ENCODE data around the gene SEMA6A. TPM values are rescaled to one million over a fixed set of nuclear protein-coding genes. Genes with fewer than 3 reads are reported as not detected.

The SEMA6A gene
- total and polyA plus RNA-seq, 2 of the 13 experiments (the other 11 are each of a cell fraction or from before 2014, with no cell fraction given) = 5.1 to 6.5 TPM

DNA sequence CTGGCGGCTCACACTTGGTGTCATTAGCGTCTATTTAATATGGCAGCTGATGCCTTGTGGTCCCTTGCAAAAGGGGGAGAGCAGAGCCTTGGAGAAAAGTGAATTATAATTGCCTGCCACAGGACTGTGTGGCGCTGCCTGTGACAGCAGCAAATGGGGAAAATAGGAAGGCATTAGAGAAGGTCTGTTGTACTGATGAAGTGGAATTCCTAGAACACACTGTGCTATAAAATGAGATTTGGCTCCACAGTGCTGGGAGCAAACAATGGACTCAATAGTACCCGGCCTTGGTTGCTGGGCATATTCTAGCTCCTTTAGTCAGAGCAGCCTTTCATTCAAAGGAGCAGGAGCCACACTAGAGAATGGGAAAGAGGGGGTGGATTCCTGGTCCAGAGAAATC, 21.3 kb downstream of the SEMA6A start:
- H3K27me3 ChIP-seq (ENCODE audit: control insufficient read depth in 1 of 2, insufficient read depth in 2 of 2, low read length in 2 of 2) = no peaks in the 10 kb centered on the region
- TF ChIP-seq RBAK (CRISPR knock-in tag; IDR thresholded peaks at IDR 0.05) (no peak), MAZ (IDR thresholded peaks at IDR 0.05; ENCODE audit: borderline replicate concordance, low read depth, low read length) (no peak), MAZ (CRISPR knock-in tag; IDR thresholded peaks at IDR 0.05; ENCODE audit: low read depth) (no peak), NR2C2 (CRISPR knock-in tag; IDR thresholded peaks at IDR 0.05; ENCODE audit: borderline replicate concordance) (no peak), ZNF569 (CRISPR knock-in tag; IDR thresholded peaks at IDR 0.05; ENCODE audit: borderline replicate concordance) (no peak), DMAP1 (CRISPR knock-in tag; IDR thresholded peaks at IDR 0.05) (no peak), ISL2 (CRISPR knock-in tag; IDR thresholded peaks at IDR 0.05) (no peak), THAP11 (CRISPR knock-in tag; IDR thresholded peaks at IDR 0.05) (no peak), NFE2L2 (IDR thresholded peaks at IDR 0.05; ENCODE audit: low read length) (no peak), ZNF101 (CRISPR knock-in tag; IDR thresholded peaks at IDR 0.05; ENCODE audit: borderline replicate concordance, low read depth) (no peak), ZNF7 (CRISPR knock-in tag; IDR thresholded peaks at IDR 0.05) (no peak), ZNF619 (CRISPR knock-in tag; IDR thresholded peaks at IDR 0.05) (no peak), SKI (IDR thresholded peaks at IDR 0.05; ENCODE audit: partially characterized antibody) (no peak)
- TF ChIP-seq, protein P1, sequence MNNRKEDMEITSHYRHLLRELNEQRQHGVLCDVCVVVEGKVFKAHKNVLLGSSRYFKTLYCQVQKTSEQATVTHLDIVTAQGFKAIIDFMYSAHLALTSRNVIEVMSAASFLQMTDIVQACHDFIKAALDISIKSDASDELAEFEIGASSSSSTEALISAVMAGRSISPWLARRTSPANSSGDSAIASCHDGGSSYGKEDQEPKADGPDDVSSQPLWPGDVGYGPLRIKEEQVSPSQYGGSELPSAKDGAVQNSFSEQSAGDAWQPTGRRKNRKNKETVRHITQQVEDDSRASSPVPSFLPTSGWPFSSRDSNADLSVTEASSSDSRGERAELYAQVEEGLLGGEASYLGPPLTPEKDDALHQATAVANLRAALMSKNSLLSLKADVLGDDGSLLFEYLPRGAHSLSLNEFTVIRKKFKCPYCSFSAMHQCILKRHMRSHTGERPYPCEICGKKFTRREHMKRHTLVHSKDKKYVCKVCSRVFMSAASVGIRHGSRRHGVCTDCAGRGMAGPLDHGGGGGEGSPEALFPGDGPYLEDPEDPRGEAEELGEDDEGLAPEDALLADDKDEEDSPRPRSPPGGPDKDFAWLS (CRISPR knock-in tag; IDR thresholded peaks at IDR 0.05; ENCODE audit: borderline replicate concordance) = no peak
- TF ChIP-seq, protein P2, sequence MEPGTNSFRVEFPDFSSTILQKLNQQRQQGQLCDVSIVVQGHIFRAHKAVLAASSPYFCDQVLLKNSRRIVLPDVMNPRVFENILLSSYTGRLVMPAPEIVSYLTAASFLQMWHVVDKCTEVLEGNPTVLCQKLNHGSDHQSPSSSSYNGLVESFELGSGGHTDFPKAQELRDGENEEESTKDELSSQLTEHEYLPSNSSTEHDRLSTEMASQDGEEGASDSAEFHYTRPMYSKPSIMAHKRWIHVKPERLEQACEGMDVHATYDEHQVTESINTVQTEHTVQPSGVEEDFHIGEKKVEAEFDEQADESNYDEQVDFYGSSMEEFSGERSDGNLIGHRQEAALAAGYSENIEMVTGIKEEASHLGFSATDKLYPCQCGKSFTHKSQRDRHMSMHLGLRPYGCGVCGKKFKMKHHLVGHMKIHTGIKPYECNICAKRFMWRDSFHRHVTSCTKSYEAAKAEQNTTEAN (CRISPR knock-in tag; conservative IDR thresholded peaks at IDR 0.05) = no peak
- TF ChIP-seq, protein P3, sequence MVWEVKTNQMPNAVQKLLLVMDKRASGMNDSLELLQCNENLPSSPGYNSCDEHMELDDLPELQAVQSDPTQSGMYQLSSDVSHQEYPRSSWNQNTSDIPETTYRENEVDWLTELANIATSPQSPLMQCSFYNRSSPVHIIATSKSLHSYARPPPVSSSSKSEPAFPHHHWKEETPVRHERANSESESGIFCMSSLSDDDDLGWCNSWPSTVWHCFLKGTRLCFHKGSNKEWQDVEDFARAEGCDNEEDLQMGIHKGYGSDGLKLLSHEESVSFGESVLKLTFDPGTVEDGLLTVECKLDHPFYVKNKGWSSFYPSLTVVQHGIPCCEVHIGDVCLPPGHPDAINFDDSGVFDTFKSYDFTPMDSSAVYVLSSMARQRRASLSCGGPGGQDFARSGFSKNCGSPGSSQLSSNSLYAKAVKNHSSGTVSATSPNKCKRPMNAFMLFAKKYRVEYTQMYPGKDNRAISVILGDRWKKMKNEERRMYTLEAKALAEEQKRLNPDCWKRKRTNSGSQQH (CRISPR knock-in tag; IDR thresholded peaks at IDR 0.05; ENCODE audit: low read depth) = no peak
- TF ChIP-seq, protein P4, sequence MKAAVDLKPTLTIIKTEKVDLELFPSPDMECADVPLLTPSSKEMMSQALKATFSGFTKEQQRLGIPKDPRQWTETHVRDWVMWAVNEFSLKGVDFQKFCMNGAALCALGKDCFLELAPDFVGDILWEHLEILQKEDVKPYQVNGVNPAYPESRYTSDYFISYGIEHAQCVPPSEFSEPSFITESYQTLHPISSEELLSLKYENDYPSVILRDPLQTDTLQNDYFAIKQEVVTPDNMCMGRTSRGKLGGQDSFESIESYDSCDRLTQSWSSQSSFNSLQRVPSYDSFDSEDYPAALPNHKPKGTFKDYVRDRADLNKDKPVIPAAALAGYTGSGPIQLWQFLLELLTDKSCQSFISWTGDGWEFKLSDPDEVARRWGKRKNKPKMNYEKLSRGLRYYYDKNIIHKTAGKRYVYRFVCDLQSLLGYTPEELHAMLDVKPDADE (CRISPR knock-in tag; IDR thresholded peaks at IDR 0.05) = no peak
- TF ChIP-seq, protein P5, sequence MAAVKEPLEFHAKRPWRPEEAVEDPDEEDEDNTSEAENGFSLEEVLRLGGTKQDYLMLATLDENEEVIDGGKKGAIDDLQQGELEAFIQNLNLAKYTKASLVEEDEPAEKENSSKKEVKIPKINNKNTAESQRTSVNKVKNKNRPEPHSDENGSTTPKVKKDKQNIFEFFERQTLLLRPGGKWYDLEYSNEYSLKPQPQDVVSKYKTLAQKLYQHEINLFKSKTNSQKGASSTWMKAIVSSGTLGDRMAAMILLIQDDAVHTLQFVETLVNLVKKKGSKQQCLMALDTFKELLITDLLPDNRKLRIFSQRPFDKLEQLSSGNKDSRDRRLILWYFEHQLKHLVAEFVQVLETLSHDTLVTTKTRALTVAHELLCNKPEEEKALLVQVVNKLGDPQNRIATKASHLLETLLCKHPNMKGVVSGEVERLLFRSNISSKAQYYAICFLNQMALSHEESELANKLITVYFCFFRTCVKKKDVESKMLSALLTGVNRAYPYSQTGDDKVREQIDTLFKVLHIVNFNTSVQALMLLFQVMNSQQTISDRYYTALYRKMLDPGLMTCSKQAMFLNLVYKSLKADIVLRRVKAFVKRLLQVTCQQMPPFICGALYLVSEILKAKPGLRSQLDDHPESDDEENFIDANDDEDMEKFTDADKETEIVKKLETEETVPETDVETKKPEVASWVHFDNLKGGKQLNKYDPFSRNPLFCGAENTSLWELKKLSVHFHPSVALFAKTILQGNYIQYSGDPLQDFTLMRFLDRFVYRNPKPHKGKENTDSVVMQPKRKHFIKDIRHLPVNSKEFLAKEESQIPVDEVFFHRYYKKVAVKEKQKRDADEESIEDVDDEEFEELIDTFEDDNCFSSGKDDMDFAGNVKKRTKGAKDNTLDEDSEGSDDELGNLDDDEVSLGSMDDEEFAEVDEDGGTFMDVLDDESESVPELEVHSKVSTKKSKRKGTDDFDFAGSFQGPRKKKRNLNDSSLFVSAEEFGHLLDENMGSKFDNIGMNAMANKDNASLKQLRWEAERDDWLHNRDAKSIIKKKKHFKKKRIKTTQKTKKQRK (IDR thresholded peaks at IDR 0.05; ENCODE audit: low read length) = no peak

More for the DNA sequence above, 21.3 kb downstream of the SEMA6A start:
- WGBS (ENCODE audit: low lambda C conversion rate) = 80% methylated on average over 4 of the region's 4 CpGs
- no peaks in the 10 kb centered on the region for H3K36me3 ChIP-seq (replicated peaks in 1 of 2; ENCODE audit: control insufficient read depth in 1 of 2, insufficient read depth in 2 of 2, low read length in 2 of 2)
- H3K79me2 ChIP-seq (ENCODE audit: insufficient read depth, low read length) = peaks cover 67% of the 10 kb centered on the region
- FAIRE-seq = no peak
- ATAC-seq = no peak
- CTCF ChIA-PET (ENCODE audit: low intra/inter-chr PET ratio, low total read pairs) = no interaction called here
- intact Hi-C loops (cut with micrococcal nuclease; ENCODE audit: unreplicated experiment) (no loop called here), in situ Hi-C loops (cut with HindIII; ENCODE audit: extremely low pct_ligation_motif_present, low pct_unique_long_range_greater_than_20kb) (no loop called here)
- POLR2A ChIA-PET = no interaction called here
- H3K9ac ChIP-seq (ENCODE audit: insufficient read depth, low read depth, low read length) = no peak overlapping the region
- no peaks in the 10 kb centered on the region for H3K9me3 ChIP-seq (ENCODE audit: low read length)
- BruUV-seq (replicated peaks) = no TSS peak
- H3K4me1 ChIP-seq (ENCODE audit: insufficient read depth, low read length) = peaks cover 22% of the 10 kb centered on the region
- H4K20me1 ChIP-seq (ENCODE audit: insufficient read depth, low read length) = no peaks in the 10 kb centered on the region; the same call in 1 of the 2 replicates
- DNase-seq (ENCODE audit: low spot score) = no peak
- no peak overlapping the region for H2AFZ ChIP-seq (ENCODE audit: low read length)
- H3K27ac ChIP-seq (ENCODE audit: extremely low read length, insufficient read depth, low read length) = no peak overlapping the region
- no peak overlapping the region for H3K4me2 ChIP-seq (ENCODE audit: low read depth, low read length)
- no peak overlapping the region for H3K4me3 ChIP-seq (replicated peaks in 1 of 3; ENCODE audit: insufficient read depth in 1 of 3, low read depth in 2 of 3, low read length in 3 of 3)

Data from HepG2 (cell line).